ENCODE results near the gene ROBO4. TPM values are rescaled to one million over a fixed set of nuclear protein-coding genes. Genes with fewer than 3 reads are reported as not detected.

ROBO4 gene
- total and polyA plus RNA-seq, 9 of the 15 experiments (the other 6 are each of a cell fraction or from before 2014, with no cell fraction given), result not detected

DNA sequence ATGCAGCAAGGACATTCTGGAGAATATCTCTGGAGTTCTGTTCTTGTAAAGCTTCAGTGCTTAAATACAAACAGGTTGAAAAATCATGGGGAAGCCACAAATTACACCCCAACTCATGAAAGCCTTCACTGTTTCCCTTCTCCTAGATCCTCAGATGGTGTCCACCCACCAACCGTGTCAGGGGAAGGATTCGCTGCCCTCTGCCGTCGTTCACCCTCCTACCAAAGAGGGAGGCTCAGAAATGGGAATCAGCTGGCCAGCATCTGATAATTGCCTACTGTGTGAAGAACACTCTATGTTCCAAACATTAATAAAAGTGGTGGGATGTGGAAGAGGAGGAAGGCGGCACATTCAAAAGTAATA, 45.6 kb upstream of the ROBO4 start:
- in situ Hi-C loops (cut with MboI), result no loop called here
- 2% methylated on average over 5 of the region's 5 CpGs for WGBS (ENCODE audit: insufficient coverage, low coverage, missing lambda C conversion rate)

GRCh38 chr11:124942466-124943253, 45.0 kb upstream of the ROBO4 start:
- peaks cover 11 to 39% of the 10 kb centered on the region in 2 experiments; a peak in 4 of 5 replicates for H3K27me3 ChIP-seq (ENCODE audit: control insufficient read depth in 2 of 2, insufficient read depth in 2 of 2, low read length in 2 of 2)
- 0% methylated on average over 6 of the region's 6 CpGs for WGBS (ENCODE audit: insufficient coverage, low coverage, missing lambda C conversion rate)
- ATAC-seq, result no peak
- H3K79me2 ChIP-seq (ENCODE audit: control insufficient read depth, insufficient read depth, low read length), result no peaks in the 10 kb centered on the region
- intact Hi-C loops (cut with micrococcal nuclease) (no loop called here), in situ Hi-C loops (cut with MboI) (no loop called here)
- H3K36me3 ChIP-seq (ENCODE audit: control insufficient read depth, insufficient read depth, low read length), result no peaks in the 10 kb centered on the region
- H3K27ac ChIP-seq (ENCODE audit: extremely low read depth, low read depth, low read length), result no peak overlapping the region
- no peaks in the 10 kb centered on the region for H3K4me1 ChIP-seq (replicated peaks in 1 of 2; ENCODE audit: control insufficient read depth in 2 of 2, insufficient read depth in 2 of 2, low read length in 2 of 2)
- no peak overlapping the region for H2AFZ ChIP-seq (ENCODE audit: low read depth, low read length)
- H3K9me3 ChIP-seq (replicated peaks; ENCODE audit: control insufficient read depth, insufficient read depth, low read depth, low read length), result no peaks in the 10 kb centered on the region
- DNase-seq (ENCODE audit: extremely low read depth in 1 of 4, low spot score in 3 of 4), result no peak
- H3K9me1 ChIP-seq (ENCODE audit: control insufficient read depth, insufficient read depth, low read length), result no peaks in the 10 kb centered on the region
- ChIA-PET CTCF (ENCODE audit: low intra/inter-chr PET ratio) (no interaction called here), POLR2A (interaction anchor here (0.6 to 1.5 kb wide), 2 partner anchors 10 to 320 kb away, joined by 3 read pairs; no protein-coding TSS in a partner anchor)
- H3K4me3 ChIP-seq, result no peak overlapping the region
- H3K4me2 ChIP-seq (ENCODE audit: insufficient read depth, low read length), result no peak overlapping the region
- H3K9ac ChIP-seq (ENCODE audit: insufficient read depth in 1 of 2, low read depth in 2 of 2, low read length in 2 of 2), result no peak overlapping the region
- no TSS peak for BruUV-seq (replicated peaks)
- FAIRE-seq, result no peak
- H4K20me1 ChIP-seq (replicated peaks; ENCODE audit: control insufficient read depth, insufficient read depth, low read length), result no peaks in the 10 kb centered on the region
- TF ChIP-seq CGGBP1 (CRISPR knock-in tag; IDR thresholded peaks at IDR 0.05) (no peak), THRA (IDR thresholded peaks at IDR 0.05) (no peak), ZNF76 (CRISPR knock-in tag; IDR thresholded peaks at IDR 0.05; ENCODE audit: borderline replicate concordance) (no peak), ZNF239 (CRISPR knock-in tag; IDR thresholded peaks at IDR 0.05) (no peak), ZNF175 (CRISPR knock-in tag; IDR thresholded peaks at IDR 0.05; ENCODE audit: low read depth) (no peak), HDAC2 (IDR thresholded peaks at IDR 0.05) (no peak), ZNF280B (CRISPR knock-in tag; IDR thresholded peaks at IDR 0.05) (no peak), ZFP1 (CRISPR knock-in tag; IDR thresholded peaks at IDR 0.05) (no peak)

More for the DNA sequence above, 45.6 kb upstream of the ROBO4 start:
- no peaks in the 10 kb centered on the region for H3K9me3 ChIP-seq (replicated peaks; ENCODE audit: control insufficient read depth, insufficient read depth, low read depth, low read length)
- FAIRE-seq (no peak), ATAC-seq (no peak), DNase-seq (ENCODE audit: extremely low read depth in 1 of 4, low spot score in 3 of 4) (no peak)
- H3K4me1 ChIP-seq (replicated peaks in 1 of 2; ENCODE audit: control insufficient read depth in 2 of 2, insufficient read depth in 2 of 2, low read length in 2 of 2), result no peaks in the 10 kb centered on the region
- TF ChIP-seq CBX1 (IDR thresholded peaks at IDR 0.05; ENCODE audit: low read depth) (no peak), ZNF778 (CRISPR knock-in tag; IDR thresholded peaks at IDR 0.05) (no peak), PHF21A (IDR thresholded peaks at IDR 0.05; ENCODE audit: borderline replicate concordance, low read depth) (no peak), HDAC6 (IDR thresholded peaks at IDR 0.05; ENCODE audit: low read depth, low read length) (no peak), ZNF830 (CRISPR knock-in tag; IDR thresholded peaks at IDR 0.05) (no peak), NRF1 (conservative IDR thresholded peaks at IDR 0.05 in 1 of 2, IDR thresholded peaks at IDR 0.05 in 1 of 2) (no peak), SMARCA4 (IDR thresholded peaks at IDR 0.05) (no peak)
- H4K20me1 ChIP-seq (replicated peaks; ENCODE audit: control insufficient read depth, insufficient read depth, low read length), result no peaks in the 10 kb centered on the region
- no peaks in the 10 kb centered on the region for H3K36me3 ChIP-seq (ENCODE audit: control insufficient read depth, insufficient read depth, low read length)
- no peaks in the 10 kb centered on the region for H3K9me1 ChIP-seq (ENCODE audit: control insufficient read depth, insufficient read depth, low read length)
- H3K79me2 ChIP-seq (ENCODE audit: control insufficient read depth, insufficient read depth, low read length), result no peaks in the 10 kb centered on the region
- H3K27me3 ChIP-seq (ENCODE audit: control insufficient read depth in 2 of 2, insufficient read depth in 2 of 2, low read length in 2 of 2), result peaks cover 11 to 33% of the 10 kb centered on the region in 2 experiments; a peak in 4 of 5 replicates
- intact Hi-C loops (cut with micrococcal nuclease), result no loop called here
- H2AFZ ChIP-seq (ENCODE audit: low read depth, low read length), result no peak overlapping the region
- no peak overlapping the region for H3K4me3 ChIP-seq
- BruUV-seq (replicated peaks), result no TSS peak
- no peak overlapping the region for H3K9ac ChIP-seq (ENCODE audit: insufficient read depth in 1 of 2, low read depth in 2 of 2, low read length in 2 of 2)
- H3K27ac ChIP-seq (ENCODE audit: extremely low read depth, low read depth, low read length), result no peak overlapping the region
- H3K4me2 ChIP-seq (ENCODE audit: insufficient read depth, low read length), result no peak overlapping the region
- ChIA-PET CTCF (ENCODE audit: low intra/inter-chr PET ratio) (no interaction called here), POLR2A (interaction anchor here (1.5 kb wide), 1 partner anchor 10 kb away, joined by 3 read pairs; no protein-coding TSS in a partner anchor)

Data from K562 (cell line).